Astrocyte (in vitro differentiated cells and primary cell): ENCODE measurements around the gene WDCP. TPM values are rescaled to one million over a fixed set of nuclear protein-coding genes. Genes with fewer than 3 reads are reported as not detected.

Experiments
- DNase-seq: peaks from one replicate; pipeline ENCODE4 v3.0.0-alpha.2; 2010; ENCODE audit warnings: low read depth
- FAIRE-seq: peaks from 2 replicates; lab custom pipeline; 2011; peaks lifted over from hg19 to GRCh38; lab: Jason Lieb, UNC
- H2AFZ ChIP-seq: 2 replicates; pipeline ENCODE4 v1.6.0; 2012; ENCODE audit warnings: low read depth, low read length, inconsistent platforms
- H3K27ac ChIP-seq: 2 replicates; pipeline ENCODE4 v1.5.1; 2011; ENCODE audit warnings: low read depth, low read length, inconsistent platforms
- H3K27me3 ChIP-seq: 2 replicates; pipeline ENCODE4 v1.6.0; 2011; ENCODE audit warnings: low read length, inconsistent platforms; ENCODE audit not compliant: insufficient read depth
- H3K36me3 ChIP-seq: 2 replicates; pipeline ENCODE4 v1.5.1; 2011; ENCODE audit warnings: low read length, inconsistent platforms; ENCODE audit not compliant: insufficient read depth
- H3K4me1 ChIP-seq: 2 replicates; pipeline ENCODE4 v1.5.1; 2011; ENCODE audit warnings: low read length, inconsistent platforms; ENCODE audit not compliant: insufficient read depth
- H3K4me2 ChIP-seq: 2 replicates; pipeline ENCODE4 v1.6.0; 2012; ENCODE audit warnings: low read length, inconsistent platforms
- H3K4me3 ChIP-seq: 2 replicates; pipeline ENCODE4 v1.5.1; 2011; ENCODE audit warnings: low read depth, mild to moderate bottlenecking, low read length, inconsistent platforms; ENCODE audit not compliant: insufficient read depth
- H3K79me2 ChIP-seq: 2 replicates; pipeline ENCODE4 v1.6.0; 2012; ENCODE audit warnings: mild to moderate bottlenecking, low read length, inconsistent platforms; ENCODE audit not compliant: insufficient read depth
- H3K9ac ChIP-seq: 2 replicates; pipeline ENCODE4 v1.6.0; 2012; ENCODE audit warnings: mild to moderate bottlenecking, low read length, inconsistent platforms
- H3K9me3 ChIP-seq: 2 replicates; pipeline ENCODE4 v1.5.1; 2012; ENCODE audit warnings: low read depth, mild to moderate bottlenecking, low read length, inconsistent platforms; ENCODE audit not compliant: insufficient read depth
- H4K20me1 ChIP-seq: 2 replicates; pipeline ENCODE4 v1.6.0; 2012; ENCODE audit warnings: low read length, inconsistent platforms; ENCODE audit not compliant: insufficient read depth
- H3K27ac Mint-ChIP-seq: one replicate; pipeline ENCODE4 v1.8.0; 2021; ENCODE audit warnings: mild to moderate bottlenecking, mixed read lengths; ENCODE audit not compliant: unreplicated experiment
- H3K27me3 Mint-ChIP-seq: one replicate; pipeline ENCODE4 v1.8.0; 2021; ENCODE audit warnings: low read depth, mixed read lengths; ENCODE audit not compliant: unreplicated experiment
- H3K36me3 Mint-ChIP-seq: one replicate; pipeline ENCODE4 v1.8.0; 2021; ENCODE audit warnings: low read depth, mixed read lengths; ENCODE audit not compliant: unreplicated experiment
- H3K4me1 Mint-ChIP-seq: one replicate; pipeline ENCODE4 v1.8.0; 2021; ENCODE audit warnings: low read depth, mixed read lengths; ENCODE audit not compliant: unreplicated experiment
- H3K4me3 Mint-ChIP-seq: one replicate; pipeline ENCODE4 v1.8.0; 2021; ENCODE audit warnings: mild to moderate bottlenecking, moderate library complexity, mixed read lengths; ENCODE audit not compliant: unreplicated experiment
- H3K9me3 Mint-ChIP-seq: one replicate; pipeline ENCODE4 v1.8.0; 2021; ENCODE audit warnings: mild to moderate bottlenecking, mixed read lengths; ENCODE audit not compliant: unreplicated experiment
- CTCF ChIP-seq: IDR thresholded peaks from 2 replicates; pipeline ENCODE4 v1.5.1; 2011; ENCODE audit warnings: low read depth, mild to moderate bottlenecking, inconsistent platforms, low read length, moderate library complexity; ENCODE audit not compliant: insufficient read depth
- EZH2 ChIP-seq: IDR thresholded peaks from 2 replicates; pipeline ENCODE4 v1.6.1; 2012; ENCODE audit warnings: mild to moderate bottlenecking, low read length, inconsistent platforms; ENCODE audit not compliant: insufficient read depth
- total RNA-seq: library from RNA; stranded (reverse); gene quantifications from 2 replicates; pipeline ENCODE4 v1.2.1, GENCODE V29; 2021

The WDCP gene
- total RNA-seq, 1 donor from 2014 or later = 17.4 TPM

GRCh38 chr2:24075259-24075658 lies 28.1 kb upstream of the WDCP start:
- DNase-seq = no peak
- peaks cover 1% of the 10 kb centered on the region for H3K4me1 Mint-ChIP-seq
- no peaks in the 10 kb centered on the region for H3K9me3 Mint-ChIP-seq
- Histone ChIP-seq H3K9me3 (no peaks in the 10 kb centered on the region), H3K4me3 (peak overlapping the region; percentile 99), H3K36me3 (peaks cover 31% of the 10 kb centered on the region), H3K79me2 (peaks cover 52% of the 10 kb centered on the region), H3K9ac (peak overlapping the region; percentile 98), H3K27ac (peak overlapping the region; percentile 90), H3K27me3 (no peaks in the 10 kb centered on the region), H3K4me2 (peak overlapping the region; percentile 91), H3K4me1 (peaks cover 8% of the 10 kb centered on the region), H4K20me1 (peaks cover 24% of the 10 kb centered on the region), H2AFZ (no peak overlapping the region)
- peak overlapping the region; percentile 92 for H3K27ac Mint-ChIP-seq
- no peak for FAIRE-seq
- H3K4me3 Mint-ChIP-seq = peak overlapping the region; percentile 98
- peaks cover 10% of the 10 kb centered on the region for H3K36me3 Mint-ChIP-seq
- H3K27me3 Mint-ChIP-seq = no peaks in the 10 kb centered on the region
- TF ChIP-seq EZH2 = no peak
- no peak for TF ChIP-seq CTCF

- H3K79me2 ChIP-seq = peaks cover 60% of the 10 kb centered on the region
- no peaks in the 10 kb centered on the region for H3K27me3 Mint-ChIP-seq
- H2AFZ ChIP-seq = no peak overlapping the region
These were observed 26.6 kb upstream of the WDCP start for GRCh38 chr2:24073816-24074215.

More at GRCh38 chr2:24073816-24074215, 26.6 kb upstream of the WDCP start:
- H4K20me1 ChIP-seq = peaks cover 30% of the 10 kb centered on the region
- FAIRE-seq = no peak
- H3K4me1 Mint-ChIP-seq = peaks cover 1% of the 10 kb centered on the region
- peaks cover 29% of the 10 kb centered on the region for H3K36me3 ChIP-seq
- no peak overlapping the region for H3K4me3 Mint-ChIP-seq
- H3K4me2 ChIP-seq = no peak overlapping the region
- DNase-seq = no peak
- H3K27ac ChIP-seq = no peak overlapping the region
- H3K9me3 Mint-ChIP-seq = no peaks in the 10 kb centered on the region
- H3K9me3 ChIP-seq = no peaks in the 10 kb centered on the region
- H3K9ac ChIP-seq = no peak overlapping the region
- H3K27me3 ChIP-seq = no peaks in the 10 kb centered on the region
- H3K4me1 ChIP-seq = peaks cover 8% of the 10 kb centered on the region
- no peak overlapping the region for H3K27ac Mint-ChIP-seq
- peaks cover 11% of the 10 kb centered on the region for H3K36me3 Mint-ChIP-seq
- no peak overlapping the region for H3K4me3 ChIP-seq
- TF ChIP-seq EZH2 (no peak), CTCF (no peak)
